NOMO-1 treated with dmso at 0.1 percent for 144 hours (cell line): Measurements from ENCODE around the gene HPGDS.
"Not testable (repeated sequence)": the region's sequence is repeated elsewhere in the genome, so short reads cannot be mapped to it uniquely, and the experiment has no call there.

Experiments
- DNase-seq: peaks from one replicate; lab custom pipeline; 2025; ENCODE audit not compliant: unreplicated experiment; lab: John Stamatoyannopoulos, UW

The HPGDS gene

DNA sequence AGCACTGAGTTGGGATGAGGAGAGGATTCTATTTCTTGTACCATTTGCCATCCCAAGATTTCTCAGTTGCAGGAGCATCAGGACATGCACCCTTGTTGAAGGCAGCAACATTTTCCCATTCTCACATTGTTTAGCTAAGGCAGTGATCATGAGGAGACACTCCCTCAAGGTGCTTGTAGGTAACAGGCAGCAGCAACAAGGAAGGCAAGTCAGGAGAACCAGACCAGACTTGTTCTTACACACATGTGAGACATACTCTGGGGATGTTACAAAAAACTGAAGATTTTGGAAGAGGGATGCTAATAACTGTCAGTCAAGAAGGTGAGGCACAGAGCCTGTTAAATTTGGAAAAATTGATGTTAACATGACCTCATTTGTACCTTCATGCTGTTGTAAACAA is 15.5 kb upstream of the HPGDS start:
- no peak for DNase-seq

GRCh38 chr4:94357624-94358023 is 15.0 kb upstream of the HPGDS start:
- DNase-seq: no peak

DNA sequence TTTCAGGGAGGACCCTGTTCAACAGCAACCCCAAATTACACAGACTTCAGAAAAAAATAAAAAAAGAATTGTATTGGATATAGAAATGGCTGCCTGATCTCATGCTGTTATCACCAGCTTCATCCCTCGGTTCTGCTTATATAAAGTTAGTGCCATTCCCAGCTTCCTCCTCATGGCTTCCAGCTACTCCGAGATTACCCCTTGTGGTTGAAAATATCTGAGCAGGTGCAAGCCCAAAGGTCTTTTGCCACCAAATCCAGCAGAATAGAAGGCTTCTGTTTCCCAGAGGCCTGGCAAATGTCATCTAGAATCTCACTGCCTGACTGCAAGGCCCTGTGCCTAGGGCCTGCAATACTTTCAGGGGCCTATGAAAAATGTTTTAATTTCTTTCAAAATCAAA is 13.8 kb upstream of the HPGDS start:
- DNase-seq: no peak

- no peak for DNase-seq
Observed at GRCh38 chr4:94354474-94354896, 11.8 kb upstream of the HPGDS start.

- no peak for DNase-seq
Observed at GRCh38 chr4:94352996-94353395, 10.4 kb upstream of the HPGDS start.

GRCh38 chr4:94352163-94352562 is 9.5 kb upstream of the HPGDS start:
- no peak for DNase-seq

DNA sequence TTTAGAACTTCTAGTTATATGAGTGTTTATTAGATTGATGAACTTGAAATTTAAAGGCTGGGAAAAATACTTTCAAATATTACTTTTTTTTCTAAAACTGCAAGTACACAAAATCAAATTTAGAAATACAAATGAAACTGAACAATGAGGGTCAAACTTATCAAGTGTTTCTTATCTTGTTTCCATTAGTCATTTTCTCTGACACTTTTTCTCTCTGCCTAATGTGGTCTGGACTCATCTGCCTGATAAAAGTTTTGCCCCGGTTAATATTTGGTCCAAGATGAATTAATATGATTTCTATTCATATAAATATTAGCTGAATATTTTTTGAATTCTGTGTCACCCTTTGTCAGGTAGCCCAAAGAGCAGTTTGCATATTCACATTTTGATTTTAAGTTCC is 8.7 kb upstream of the HPGDS start:
- no peak for DNase-seq

DNA sequence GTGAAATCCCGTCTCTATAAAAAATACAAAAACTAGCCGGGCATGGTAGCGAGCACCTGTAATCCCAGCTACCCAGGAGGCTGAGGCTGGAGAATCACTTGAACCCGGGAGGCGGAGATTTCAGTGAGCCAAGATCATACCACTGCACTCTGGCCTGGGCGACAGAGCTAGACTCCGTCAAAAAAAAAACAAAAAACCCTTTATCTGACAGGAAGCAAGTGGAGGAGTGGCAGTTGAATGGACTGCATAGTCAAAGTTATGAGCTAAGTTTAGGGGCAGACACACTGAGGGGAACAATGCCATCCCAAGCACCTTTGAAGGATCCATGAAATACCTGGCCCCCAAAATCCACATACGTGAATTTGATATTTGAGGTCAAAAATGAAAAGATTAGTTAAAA is 7.5 kb upstream of the HPGDS start:
- DNase-seq: no peak

DNA sequence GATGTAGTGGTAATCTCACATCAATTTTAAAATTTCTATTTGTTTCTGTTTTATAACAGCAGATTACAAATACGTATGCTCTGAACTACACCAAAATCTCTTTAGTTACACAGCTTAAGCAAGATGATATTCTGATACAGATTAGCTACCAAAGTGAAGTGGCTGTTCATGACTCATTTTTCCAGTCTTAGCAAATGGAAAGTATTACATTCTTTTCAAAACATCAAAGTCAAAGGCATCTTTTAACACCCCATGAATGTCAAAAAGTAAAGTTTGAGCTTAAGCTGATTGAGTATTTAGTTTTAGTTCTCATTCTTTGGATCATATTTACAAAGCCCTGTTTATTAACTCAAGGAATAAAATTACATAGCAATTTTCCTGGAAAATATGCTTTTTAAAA is 6.6 kb upstream of the HPGDS start:
- DNase-seq: no peak

- no peak for DNase-seq
Observed at GRCh38 chr4:94348666-94349065, 6.0 kb upstream of the HPGDS start.

DNA sequence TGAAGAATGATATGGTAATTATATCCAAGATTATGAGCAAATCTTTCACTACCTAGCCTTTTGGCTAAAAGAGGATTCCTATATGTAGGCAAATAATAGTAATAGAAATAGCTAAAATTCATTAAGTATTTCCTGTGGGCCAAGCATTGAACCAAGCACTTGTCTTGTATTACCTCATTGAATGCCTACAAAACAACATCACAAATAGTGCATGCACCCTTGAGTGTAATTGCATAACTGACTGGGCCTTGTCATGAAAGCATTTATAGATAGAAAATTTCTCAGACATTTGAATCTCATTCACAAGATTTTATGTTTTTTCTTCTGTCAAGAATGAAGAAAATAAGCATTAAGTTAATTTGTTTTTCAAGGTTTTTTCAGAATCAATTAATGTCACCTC is 3.9 kb upstream of the HPGDS start:
- DNase-seq: no peak

- no peak for DNase-seq
Observed at GRCh38 chr4:94345969-94346368, 3.3 kb upstream of the HPGDS start.

DNA sequence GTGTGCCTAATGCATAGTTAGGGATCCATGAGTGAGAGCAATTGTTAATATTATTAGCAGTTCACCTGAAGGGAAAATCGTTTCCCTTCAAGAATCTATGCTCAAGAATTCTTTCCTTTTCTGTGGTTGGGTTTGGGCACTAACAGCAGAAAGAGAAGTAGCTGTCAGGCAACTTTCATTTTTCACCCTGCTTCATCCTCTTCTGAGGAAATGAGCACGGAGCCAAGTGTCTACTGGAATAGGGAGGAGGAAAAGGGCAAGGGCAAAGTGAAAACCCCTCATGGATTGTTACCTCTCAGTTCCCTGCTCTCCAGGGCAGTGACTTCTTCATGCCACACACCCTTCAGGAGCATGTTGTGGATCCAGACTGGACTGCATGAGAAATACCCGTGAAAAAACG is 2.6 kb upstream of the HPGDS start:
- DNase-seq: no peak

DNA sequence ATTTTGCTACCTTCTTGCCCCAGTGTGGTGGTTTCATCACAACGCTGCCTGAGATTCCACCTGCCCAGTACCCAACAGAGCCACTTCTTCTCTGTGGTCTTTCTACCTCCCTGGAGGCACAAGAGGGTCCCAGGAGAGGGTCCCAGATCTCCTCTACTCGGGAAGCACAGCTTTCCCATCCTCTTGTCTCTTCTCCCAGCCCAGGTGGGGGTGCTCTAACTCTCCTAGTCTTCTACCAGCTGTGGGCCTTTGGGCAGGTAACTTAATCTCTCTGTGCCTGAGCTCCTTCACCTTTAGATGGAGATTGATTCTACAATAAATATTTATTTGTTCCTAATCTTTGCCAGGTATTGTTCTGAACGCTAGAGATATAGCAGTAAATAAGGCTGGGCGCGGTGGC is 1.8 kb upstream of the HPGDS start:
- no peak for DNase-seq

DNA sequence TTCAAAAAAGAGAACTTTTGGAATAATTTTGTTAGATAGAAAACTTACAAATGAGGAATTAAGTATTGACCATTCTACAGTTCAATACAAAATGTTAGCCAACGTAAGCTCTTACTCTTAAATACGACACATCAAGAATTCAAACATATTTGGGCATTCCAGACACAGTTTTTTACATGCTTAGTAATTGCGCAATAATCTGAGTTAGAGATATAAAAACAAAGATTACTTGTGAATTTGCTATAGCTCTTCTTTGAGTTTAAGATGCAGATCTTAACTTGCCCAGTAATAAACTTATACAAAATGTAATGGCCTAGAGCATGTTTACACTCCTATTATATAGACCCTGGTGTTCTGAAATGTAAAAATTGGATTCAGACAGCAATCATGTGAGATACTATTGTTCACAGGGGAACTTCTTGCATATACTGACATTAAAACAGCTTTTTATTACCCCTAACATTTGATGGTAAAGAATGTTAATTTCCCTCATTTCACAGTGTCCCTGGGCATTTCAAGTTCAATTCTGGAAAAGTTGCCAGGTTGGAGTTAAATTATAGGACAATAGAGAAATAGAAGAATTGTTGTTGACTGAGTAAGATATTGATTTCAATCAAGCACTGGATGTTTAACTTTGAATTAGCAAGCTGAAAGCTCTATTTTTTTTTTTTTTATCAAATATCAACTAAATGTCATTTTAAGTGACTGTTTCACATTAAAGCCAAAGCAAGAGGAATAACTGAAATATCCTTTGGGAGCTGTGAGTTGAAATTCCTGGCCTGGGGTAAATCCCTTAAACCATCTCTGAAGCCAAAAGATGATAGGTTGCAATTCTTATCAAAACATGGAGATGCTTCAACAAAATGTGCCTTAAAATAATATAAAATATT is 910 bp downstream of the HPGDS start:
- DNase-seq: no peak

DNA sequence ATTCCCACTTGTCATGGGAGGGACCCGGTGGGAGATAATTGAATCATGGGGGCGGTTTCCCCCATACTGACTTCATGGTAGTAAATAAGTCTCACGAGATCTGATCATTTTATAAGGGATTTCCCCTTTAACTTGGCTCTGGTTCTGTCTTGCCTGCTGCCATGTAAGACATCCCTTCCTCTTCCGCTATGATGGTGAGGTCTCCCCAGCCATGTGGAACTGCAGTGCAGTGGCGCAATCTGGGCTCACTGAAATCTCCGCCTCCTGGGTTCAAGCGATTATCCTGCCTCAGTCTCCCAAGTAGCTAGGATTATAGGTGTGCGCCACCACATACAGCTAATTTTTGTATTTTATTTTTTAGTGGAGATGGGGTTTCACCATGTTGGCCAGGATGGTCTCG is 2.9 kb downstream of the HPGDS start:
- DNase-seq: no peak

DNA sequence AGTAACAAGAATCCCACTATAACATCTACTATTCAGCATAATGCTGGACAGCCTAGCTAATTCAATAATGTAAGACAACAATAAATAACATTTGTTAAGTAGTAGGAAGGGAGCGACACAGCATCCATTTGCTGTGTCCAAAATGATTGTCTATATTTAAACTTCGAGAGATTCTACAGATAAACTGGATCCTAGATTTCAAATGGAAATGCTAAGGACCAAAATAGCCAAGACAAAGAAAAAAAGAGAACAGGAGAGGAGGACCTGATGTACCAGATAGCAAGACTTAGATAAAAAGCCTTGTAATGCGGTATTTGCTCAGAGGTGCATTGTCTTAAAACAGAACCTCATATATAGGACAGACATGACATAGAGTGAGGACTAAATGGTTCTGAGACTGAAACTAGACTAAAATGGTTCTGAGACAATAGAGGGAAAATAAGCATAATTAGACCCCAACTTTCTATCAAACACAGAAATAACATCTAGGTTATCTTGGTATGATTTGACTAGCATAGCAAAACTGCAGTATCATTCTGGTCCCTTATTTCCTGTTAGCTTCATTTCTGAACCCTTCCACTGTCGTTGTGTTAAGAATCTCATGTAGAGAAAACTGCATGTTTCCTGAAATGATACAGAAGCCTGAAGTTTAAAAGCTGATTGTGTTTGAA is 3.8 kb downstream of the HPGDS start:
- no peak for DNase-seq

DNA sequence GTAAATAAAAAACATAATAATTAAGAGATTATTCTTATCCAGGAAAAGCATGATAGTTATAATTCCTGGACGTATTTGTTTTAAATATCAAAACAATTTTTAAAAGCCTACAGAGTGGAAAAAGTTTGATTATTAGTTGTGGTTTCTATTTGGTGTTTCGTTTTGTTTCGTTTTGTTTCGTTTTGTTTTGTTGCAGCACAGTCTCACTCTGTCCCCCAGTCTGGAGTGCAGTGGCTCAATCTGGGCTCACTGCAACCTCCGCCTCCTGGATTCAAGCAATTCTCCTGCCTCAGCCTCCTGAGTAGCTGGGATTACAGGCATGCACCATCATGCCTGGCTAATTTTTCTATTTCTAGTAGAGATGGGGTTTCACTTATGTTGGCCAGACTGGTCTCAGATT is 5.8 kb downstream of the HPGDS start:
- not testable (repeated sequence) for DNase-seq

- no peak for DNase-seq
Observed at GRCh38 chr4:94336303-94336702, 6.3 kb downstream of the HPGDS start.

DNA sequence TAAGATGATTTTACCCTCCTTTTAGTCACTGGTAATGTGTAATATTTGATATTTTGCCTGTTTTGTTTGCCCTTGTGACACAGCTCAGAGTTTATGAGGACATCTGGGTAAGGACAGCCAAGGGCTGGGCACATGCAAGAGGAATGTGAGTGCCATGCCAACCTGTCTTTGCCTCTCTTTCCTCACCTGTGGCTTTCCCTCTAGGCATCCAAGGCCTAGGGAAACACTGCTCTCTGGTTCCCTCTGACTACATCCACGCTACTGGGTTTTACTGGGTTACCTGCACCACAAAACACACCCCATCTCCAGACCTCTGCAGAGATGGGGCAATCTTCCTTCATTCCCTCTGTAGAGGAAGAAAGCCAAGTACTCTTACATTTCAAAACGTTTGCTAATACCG is 7.7 kb downstream of the HPGDS start:
- no peak for DNase-seq

GRCh38 chr4:94334476-94334875 is 8.2 kb downstream of the HPGDS start:
- no peak for DNase-seq

- DNase-seq: no peak
Observed at GRCh38 chr4:94333866-94334265, 8.8 kb downstream of the HPGDS start.
